Upper lobe of left lung (tissue), 4 donors: Measurements from ENCODE around the gene ZNF554.

Experiments used
- POLR2A ChIP-seq, 4 donors: fragments of 450-650 bp; IDR thresholded peaks; one replicate each; pipeline ENCODE4 v1.5.1; 2016 to 2017; ENCODE audit warnings: antibody characterized with exemption in 4 of 4, mild to moderate bottlenecking in 2 of 4
- TF ChIP-seq, protein P1 (sequence below), 6 experiments: fragments of 450-650 bp in 4 of 6; fragments of 200-600 bp in 2 of 6; sonication (generic) in 2 of 6; IDR thresholded peaks; one replicate each; pipeline ENCODE4 v1.5.1; 2016 to 2019; ENCODE audit warnings: antibody characterized with exemption in 6 of 6

DNA sequence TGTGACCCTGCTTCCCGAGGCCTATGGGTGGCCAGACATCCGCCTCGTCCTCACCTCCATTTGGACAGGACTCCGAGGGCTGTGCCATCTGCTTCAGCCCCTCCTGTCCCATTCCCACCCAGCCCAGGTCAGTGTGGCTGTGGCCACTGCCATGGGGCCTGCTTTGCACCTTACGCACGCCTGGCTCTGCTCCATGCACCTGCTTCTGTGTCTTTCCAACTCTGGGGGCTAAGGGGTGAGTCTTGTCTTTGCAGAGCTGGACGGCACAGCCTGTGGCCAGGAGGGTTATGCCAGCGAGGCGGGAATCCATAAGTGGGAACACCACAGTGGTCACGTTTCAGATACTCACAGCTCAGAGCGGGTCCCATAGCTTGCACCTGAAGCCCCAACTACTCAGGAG lies 5.2 kb upstream of the ZNF554 start:
- TF ChIP-seq, protein P1, sequence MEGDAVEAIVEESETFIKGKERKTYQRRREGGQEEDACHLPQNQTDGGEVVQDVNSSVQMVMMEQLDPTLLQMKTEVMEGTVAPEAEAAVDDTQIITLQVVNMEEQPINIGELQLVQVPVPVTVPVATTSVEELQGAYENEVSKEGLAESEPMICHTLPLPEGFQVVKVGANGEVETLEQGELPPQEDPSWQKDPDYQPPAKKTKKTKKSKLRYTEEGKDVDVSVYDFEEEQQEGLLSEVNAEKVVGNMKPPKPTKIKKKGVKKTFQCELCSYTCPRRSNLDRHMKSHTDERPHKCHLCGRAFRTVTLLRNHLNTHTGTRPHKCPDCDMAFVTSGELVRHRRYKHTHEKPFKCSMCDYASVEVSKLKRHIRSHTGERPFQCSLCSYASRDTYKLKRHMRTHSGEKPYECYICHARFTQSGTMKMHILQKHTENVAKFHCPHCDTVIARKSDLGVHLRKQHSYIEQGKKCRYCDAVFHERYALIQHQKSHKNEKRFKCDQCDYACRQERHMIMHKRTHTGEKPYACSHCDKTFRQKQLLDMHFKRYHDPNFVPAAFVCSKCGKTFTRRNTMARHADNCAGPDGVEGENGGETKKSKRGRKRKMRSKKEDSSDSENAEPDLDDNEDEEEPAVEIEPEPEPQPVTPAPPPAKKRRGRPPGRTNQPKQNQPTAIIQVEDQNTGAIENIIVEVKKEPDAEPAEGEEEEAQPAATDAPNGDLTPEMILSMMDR (IDR thresholded peaks at IDR 0.05): no peak
- TF ChIP-seq POLR2A (IDR thresholded peaks at IDR 0.05): no peak
